Stimulated activated CD8-positive, alpha-beta memory T cell treated with anti-CD3 and anti-CD28 coated beads, Interleukin-15, amount 100 ng/mL, for 24 hours (primary cell): Measurements from ENCODE around the gene CSAD.
"Not testable (repeated sequence)": the region's sequence is repeated elsewhere in the genome, so short reads cannot be mapped to it uniquely, and the experiment has no call there.

Source experiments
- DNase-seq: peaks from one replicate; pipeline ENCODE4 v3.0.0-alpha.2; 2020; ENCODE audit warnings: low read depth

The CSAD gene

DNA sequence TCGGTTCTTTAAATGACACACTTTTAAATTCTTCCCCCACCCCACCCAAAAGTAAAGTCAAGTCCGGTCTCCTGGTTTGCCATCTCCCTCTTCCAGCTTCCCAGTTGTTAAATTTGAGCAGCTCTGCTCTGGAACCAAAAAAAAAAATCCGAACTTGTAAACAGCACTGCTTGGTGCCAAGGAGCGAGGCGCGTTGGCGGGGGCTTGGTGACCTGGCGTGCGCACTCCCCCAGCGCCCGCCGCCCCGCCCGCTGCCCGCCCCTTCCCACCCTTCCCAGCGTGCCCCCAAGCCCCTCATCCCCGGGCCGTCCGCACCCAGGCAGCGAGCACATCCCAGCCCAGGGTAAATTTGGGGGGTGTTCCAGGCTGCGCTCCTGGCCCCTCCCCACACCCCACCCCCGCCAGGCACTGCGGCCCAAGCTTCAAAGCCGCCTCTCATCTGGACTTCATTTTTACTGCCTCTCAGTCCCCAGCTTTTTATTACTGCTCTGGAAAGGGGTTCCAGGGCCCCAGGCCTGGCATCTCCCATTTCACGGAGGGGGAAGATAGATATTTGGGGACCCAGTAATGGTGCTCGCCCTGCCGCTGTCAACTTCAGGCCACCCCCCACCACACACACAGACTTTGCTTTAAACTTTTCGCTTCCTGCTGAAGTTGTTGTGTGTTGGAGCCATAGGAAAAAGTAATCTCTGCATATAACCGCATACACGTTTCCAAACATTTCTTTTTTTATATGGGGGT is 38.0 kb upstream of the CSAD start:
- DNase-seq: no peak

DNA sequence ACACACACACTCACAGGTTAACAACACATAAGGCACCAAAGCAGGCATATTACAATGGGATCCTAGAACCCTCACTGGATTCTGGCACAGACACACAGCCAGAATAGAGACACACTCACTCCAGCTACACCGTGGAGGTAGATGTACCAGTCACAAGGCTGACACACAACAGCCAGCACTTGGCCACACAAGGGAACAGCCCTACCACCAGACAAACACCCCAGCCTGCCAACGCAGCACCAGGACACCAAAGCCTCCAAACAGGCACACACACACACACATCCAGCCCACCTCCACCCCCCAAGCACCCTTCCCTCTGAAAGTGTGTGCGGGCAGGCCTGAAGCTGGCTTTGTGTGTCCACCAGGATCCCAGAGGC is 37.2 kb upstream of the CSAD start:
- DNase-seq: no peak

DNA sequence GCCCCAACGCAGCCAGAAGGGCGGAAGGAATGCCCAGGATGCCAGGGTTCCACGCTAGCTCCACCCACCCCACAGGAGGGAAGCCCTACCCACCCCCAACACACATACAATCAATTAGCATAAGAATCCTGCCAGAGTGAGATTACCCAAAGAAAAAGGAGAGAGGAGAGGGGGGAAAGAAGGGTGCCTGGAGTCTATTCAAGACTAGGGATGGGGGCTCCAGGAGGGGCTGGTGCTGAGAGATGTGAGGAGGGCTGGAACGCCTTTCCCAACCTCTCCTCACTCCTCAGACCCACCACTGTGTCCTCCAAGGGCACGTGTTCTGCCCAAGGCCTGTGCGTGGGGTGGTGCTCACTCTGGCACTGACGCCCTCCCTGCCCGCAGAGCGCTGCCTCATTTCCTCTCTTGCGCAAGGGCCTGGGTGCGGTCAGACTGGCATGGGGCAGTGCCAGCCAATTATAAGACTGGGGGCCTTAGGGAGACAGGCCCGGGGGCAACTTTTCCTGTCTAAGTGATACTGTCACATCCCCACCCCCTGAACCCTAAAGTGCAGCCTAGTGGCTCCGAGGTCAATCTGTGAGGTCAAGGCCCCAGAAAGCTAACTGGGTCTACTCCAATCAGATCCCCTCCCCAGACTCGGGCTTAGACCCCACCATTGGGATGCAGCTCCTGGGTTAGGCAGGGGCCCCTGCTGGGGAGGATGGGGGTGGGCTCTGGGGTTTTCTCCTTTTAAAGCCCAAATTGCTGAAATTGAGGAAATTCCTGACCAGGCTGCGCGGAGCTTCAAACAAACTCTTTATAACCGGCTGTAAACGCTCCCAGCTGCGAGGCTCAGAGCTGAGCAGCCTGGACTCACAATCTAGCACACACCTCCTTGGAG is 36.6 kb upstream of the CSAD start:
- no peak for DNase-seq

DNA sequence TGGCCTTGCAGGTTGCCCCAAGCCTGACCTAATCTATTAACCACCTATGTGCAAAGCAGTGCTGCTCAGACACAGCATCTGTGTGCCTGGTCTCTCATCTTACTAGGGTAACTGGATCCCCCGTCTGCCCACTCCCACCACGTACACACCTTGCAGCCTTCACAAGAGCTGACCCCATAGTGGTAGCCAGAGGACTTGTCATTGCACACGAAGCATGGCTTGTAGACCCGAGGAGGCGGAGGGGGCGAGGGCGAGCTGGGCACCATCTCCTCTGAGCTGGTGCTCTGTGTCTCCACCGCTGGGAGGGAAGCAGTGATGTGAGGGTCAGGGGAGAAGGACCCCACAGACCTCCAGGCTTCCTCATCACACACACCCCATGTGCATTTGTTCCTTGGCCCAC is 34.8 kb upstream of the CSAD start:
- DNase-seq: no peak

DNA sequence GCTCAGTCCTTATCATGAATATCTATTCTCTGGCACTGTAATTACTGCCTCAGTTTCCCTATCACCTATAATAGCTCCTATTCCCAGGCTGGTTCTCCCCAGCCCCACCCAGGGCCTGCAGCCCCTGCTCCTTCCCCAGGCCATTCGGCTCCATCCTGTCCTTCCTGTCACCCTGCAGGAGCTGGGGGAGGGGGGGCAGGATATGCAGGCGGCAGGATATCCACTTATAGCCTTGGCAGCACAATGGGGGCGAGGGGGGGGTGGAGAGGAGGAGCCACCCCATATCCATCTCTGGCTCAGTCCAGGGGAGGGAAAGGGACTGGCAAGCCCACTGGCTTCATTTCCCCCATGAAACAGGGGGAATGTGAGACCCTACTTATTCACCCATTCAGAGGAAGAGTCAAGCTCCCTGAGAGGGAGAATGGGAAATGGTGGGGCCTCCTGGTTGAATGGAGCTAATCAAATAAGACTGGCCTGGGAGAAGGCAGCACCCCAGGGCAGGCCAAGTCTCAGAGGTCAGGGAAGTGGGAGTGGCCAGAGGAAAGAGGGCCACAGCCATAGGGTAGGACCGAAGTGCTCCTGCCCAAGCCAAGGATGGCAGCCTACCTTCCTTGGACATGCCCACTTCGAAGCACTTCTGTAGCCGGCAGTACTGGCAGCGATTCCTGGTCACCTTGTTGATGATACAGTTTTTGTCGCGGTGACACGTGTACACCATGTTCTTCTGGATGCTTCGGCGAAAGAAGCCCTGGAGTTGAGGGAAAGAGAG is 34.1 kb upstream of the CSAD start:
- no peak for DNase-seq

DNA sequence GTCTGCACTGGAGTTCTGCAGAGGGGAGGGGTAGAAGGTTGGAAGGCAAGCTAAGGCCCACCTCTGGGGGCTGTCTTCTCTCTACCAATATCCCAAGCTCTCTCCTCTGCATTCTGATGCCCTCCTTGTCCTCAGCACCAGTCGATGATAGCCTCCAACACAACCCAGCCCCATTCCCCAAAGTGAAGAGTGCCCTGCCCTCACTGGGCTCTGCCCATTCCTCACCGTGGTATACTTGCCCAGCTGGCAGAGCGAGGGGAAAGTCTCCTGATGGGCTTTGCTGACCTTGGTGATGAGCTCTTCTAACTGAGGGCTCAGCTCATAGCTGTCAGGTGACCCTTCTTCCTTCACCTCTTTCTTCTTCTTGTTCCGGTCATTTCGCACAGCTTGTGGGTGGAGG is 33.5 kb upstream of the CSAD start:
- DNase-seq: no peak

DNA sequence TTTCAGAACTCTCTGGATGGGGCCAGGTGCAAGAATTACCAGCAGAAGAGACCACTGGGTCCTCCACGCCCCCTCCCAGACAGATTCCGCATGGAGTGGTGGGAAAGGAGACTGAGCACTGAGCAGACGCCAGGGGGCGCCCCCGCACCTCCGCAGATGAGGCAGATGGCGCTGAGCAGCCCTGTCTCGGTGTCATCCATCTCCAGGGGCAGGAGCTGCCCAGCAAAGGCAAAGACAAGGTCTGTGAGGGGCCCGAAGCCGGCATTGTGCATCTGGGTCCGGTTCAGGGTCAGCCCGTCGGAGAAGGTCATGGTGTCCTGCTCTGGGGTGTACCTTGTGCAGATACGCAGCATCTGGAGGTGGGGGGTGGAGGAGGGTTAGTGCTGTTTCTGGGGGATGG is 32.6 kb upstream of the CSAD start:
- DNase-seq: peak; percentile 67

DNA sequence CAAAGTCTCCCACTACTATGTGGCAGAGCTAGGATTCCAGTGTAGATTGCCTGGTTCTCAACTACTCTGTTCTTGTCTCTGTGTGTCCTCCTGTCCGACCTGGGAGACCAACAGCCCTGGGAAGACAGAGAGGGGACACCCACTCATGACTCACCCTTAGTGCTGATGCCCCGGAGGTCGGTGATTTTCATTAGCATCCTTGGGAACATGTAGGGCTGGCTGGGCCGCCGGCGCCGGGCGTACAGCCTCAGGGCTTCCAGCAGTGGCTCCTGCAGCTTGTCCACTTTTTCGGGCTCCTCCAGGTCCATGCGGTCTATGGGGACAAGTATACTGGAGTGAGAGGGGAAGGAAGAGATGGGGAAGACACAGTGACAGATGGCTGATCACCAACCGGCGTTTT is 32.2 kb upstream of the CSAD start:
- no peak for DNase-seq

DNA sequence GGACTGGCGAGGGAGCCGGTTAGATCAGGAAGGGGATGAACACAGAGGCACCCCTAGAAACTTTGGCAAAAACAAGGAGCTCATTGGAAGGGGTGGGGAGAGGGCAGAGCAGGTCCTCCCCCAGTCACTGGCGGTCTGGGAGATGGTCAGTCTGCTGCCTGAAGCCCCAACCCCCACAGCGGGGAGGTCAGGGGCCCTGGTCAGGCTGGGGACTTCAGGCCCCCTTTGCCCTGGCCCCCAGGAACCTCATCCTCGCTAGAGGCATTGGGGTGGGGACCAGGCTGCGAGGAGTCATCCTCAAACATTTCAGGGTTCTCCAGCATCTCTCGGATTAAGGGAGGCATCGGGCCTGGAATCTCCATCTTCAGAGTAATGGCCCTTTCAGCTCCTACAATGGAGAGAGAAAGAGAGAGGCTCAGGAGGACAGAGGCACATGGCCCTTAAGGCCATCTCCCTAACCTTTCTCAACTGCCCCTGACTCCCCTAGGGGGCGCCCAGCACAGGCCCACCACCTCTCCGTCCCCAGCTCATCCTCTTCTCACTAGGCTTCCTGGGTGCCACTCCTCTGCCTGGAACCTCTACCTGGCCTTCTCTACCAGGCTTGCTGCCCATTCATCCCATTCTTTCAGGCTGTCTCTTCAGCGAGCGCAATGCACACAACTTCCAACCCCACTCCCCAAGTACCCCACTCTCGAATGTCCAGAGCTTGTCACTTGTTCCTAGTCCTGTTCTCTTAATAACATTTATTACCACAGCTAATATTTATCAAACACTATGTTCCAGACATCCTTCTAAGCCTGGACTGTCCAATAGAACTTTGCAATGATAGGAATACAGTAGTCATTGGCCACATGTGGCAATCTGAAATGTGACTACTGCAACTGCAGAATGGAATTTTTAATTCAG is 31.0 kb upstream of the CSAD start:
- no peak for DNase-seq

DNA sequence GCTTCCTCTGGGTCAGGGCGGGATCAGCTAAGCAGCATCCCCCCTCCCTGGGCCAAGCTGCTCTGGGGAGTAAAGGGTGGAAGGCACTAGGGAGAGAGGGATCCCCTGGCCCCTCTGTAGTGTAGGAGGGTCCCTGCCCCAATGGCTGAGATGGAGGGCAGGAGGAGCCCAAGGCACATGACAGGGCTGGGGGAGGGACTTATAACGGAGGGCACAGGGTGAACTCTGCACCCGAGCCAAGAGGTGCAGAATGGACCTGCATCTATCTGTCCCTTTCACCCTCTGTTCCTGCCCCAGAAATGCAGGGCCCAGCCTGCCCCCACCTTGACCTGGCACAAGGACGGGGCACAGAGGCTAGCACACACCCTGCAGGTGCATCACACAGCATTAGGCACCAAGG is 30.1 kb upstream of the CSAD start:
- no peak for DNase-seq

DNA sequence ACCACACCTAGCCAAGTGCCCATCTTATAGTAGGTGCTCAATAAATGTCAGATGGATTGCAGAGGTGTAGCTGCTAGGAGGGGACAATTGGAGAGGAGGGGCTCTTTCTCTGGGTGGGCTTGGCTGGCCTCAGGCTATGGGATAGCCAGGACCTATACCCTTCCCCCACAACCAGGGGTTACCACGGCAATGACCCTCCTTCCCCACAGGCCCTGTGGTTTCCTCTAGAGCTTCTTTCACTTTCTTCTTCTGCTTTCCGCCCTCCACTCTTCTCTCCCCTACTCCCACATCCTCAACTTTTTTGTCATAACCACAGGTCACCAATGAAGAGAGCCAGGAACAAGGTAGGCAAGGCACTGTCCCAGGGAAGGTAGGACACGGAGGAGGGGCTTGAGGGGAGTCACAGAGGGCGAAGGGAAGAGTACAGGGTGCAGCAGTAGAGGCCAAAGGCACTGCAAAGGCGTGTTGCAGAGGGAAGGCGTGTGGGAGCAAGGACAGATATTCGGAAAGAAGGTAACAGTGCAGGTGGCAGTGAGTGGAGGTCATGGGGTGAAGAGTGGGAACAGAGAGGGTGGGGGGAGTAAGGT is 28.2 kb upstream of the CSAD start:
- no peak for DNase-seq

DNA sequence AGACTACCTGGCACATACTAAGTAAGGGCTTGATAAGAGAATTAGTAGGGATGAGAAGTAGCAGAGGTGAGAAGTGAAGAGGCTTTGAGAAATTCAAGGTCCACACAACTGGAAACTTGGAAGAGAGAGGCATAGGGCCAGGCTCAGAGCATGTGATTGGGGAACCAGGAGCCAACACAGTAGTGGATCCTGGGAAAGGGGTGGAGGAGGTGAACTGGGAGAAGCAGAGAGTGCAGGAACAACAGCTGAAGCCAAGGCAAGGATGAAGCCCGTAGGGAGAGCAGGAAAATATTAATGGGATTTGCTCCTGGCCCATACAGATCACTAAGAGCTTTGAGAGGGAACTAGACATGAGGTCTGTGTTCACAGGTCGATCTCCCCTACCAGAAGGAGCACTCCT is 27.7 kb upstream of the CSAD start:
- no peak for DNase-seq

DNA sequence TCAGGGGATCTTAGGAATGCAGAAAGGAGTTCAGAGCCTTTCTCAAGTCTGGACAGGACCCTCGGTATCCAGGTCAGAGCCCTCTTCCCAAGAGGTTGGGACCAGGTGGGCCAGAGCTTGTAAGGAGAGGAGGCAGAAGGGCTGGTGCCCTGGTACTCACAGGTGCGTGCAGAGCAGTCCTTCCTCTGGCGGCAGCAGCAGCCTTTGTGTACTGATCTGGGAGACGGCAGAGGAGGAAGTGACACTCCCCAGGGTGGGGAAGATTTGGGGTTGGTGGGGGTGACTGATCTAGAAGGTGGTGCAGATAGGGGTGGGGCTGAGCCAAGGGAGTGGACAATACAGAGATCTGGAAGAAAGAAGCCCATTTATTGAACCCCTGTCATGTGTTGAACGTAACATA is 26.3 kb upstream of the CSAD start, which contains the start of gene ITGB7:
Gene ITGB7, minus strand, starts transcription at position 210 of the 400 bp plus-strand sequence. CDS start 6,808 bp downstream, outside the sequence.
- DNase-seq: no peak

DNA sequence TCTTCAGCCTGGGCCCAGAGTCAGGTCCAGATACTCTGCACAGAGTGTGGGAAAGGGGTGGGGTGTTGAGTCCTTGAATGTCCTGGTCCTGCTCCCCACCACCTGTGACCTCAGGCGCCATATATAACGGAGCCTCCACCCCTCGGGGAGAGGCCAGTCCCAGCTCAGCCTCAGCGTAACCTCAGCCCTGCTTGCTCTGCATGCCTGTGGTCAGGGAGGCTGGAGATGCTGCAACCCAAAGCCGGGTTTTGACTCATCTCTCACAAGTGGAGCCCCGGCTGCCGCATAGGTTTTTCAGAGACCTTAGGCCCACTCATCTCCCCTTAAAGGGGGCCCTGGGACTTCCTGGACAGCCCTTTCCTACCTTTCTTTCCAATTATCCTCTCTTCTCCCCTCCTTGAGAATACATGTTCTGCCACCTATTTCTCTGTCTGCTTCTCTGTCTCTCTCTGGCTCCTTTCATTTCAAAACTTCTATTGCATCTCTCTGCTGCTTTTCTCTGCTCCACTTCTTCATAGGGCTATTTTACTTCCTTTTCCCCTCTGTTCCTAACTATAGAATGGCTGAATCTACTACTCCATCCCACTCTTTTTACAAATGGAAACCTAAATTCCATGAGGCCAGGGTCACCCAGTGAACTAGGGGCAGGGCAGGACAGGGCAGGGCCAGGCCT is 25.2 kb upstream of the CSAD start:
- no peak for DNase-seq

DNA sequence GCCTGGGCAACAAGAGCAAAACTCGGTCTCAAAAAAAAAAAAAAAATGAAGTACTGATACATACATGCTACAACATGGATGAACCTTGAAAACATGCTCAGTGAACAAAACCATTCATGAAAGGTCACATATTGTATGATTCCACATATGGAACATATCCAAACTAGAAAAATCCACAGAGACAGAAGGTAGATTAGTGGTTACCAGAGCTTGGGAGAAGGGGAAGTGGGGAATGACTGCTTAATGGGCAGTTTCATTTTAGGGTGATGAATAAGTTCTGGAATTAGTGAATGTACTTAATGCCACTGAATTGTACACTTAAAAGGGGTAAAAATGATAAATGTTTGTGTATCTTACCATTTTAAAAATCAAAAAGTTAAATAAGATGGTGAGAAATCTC is 23.6 kb upstream of the CSAD start:
- DNase-seq: no peak

DNA sequence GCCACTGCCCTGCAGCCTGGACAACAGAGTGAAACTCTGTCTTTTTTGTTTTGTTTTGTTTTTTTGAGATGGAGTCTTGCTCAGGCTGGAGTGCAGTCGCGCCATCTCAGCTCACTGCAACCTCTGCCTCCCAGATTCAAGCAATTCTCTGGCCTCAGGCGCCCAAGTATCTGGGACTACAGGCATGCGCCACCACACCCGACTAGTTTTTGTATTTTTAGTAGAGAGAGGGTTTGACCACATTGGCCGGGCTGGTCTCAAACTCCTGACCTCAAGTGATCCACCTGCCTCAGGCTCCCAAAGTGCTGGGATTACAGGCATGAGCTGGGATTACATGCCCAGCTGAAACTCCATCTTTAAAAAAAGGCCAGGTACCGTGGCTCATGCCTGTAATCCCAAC is 21.6 kb upstream of the CSAD start:
- DNase-seq: not testable (repeated sequence)

DNA sequence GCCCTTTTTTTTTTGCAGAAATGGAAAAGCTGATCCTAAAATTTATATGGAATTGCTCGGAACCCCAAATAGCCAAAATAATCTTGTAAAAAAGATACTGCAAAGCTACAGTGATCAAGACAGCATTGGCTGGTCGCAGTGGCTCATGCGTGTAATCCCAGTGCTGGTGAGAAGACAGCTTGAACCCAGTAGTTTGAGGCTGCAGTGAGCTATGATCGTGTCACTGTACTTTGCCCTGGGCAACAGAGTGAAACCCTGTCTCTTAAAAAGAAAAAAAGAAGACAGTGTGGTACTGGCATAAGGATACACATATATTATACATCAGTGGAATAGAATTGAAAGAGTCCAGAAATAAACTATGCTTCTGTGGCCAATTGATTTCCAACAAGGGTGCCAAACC is 20.9 kb upstream of the CSAD start:
- DNase-seq: no peak

DNA sequence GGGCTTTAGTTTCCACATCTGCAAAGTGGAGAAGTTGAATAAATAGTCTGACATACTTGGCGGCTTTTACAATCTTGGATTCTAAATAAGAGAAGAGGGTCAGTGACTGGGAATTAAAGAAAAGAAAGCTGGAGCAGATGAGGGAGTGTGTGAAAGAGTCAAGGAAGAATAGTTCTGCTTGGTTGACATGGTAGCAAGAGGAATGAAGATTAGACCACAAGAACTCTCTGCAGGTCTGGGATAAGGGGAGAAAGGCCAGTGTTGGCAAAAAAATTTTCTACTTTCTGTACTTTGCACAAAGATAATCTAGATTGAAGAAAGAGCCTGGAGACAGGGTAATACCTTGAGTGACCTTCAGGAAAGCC is 20.4 kb upstream of the CSAD start:
- DNase-seq: no peak

DNA sequence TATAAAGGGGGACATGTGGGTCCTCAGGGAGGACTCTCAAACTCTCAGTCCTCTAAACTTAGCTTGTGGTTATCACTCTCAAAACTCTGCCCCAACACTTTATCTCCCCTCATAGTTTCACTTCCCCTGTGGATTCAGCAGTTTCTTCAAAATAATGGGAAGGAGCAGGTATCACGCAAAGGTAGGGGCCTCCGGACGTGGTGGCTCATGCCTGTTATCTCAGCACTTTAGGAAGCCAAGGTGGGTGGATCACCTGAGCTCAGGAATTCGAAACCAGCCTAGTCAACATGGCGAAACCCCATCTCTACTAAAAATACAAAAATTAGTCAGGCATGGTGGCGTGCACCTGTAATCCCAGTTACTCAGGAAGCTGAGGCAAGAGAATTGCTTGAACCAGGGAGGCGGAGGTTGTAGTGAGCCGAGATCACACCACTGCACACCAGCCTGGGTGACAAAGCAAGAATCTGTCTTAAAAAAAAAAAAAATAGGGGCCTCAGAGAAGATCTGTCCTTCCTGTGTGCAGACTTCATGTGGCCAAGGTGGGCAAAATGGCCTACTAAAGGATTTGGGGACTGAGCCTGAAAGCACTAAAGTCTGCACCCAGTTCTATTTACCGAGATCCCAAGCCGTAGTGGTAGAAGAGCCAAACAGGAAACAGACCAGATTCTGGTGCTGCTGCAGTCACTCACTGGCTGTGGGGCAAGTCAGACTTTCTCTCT is 19.9 kb upstream of the CSAD start:
- no peak for DNase-seq

DNA sequence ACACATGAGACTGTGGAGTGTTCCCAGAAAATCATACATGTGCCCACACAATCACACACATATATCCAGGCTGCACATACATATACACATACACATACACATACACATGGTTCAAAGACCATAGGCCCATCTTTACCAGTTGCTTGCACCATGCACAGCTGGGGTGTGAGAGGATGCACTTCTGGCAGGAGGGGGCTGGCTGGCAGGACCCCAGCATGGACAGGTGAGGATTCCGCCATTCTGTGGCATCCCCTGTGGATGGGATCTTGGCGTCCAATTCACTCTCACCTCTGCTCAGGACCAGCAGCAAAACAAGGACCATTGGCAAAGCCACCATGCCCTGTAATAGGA is 19.4 kb upstream of the CSAD start:
- no peak for DNase-seq
